HFFc6 (cell line): ENCODE data around the gene ZNF430. TPM values are rescaled to one million over a fixed set of nuclear protein-coding genes. Genes with fewer than 3 reads are reported as not detected.
A peak's percentile ranks its signal among the peaks of the same experiment; 100 is the strongest.
"Not testable (repeated sequence)": the region's sequence is repeated elsewhere in the genome, so short reads cannot be mapped to it uniquely, and the experiment has no call there.

Source experiments
- DNase-seq: peaks from one replicate; pipeline ENCODE4 v3.0.0-alpha.2; 2018
- H3K27ac Mint-ChIP-seq: 2 replicates; pipeline ENCODE4 v1.8.0; 2020; ENCODE audit warnings: mild to moderate bottlenecking, mixed read lengths
- H3K27me3 Mint-ChIP-seq: 2 replicates; pipeline ENCODE4 v1.8.0; 2021; ENCODE audit warnings: mild to moderate bottlenecking, moderate library complexity, mixed read lengths; ENCODE audit not compliant: insufficient read depth
- H3K36me3 Mint-ChIP-seq: 2 replicates; pipeline ENCODE4 v1.8.0; 2021; ENCODE audit warnings: low read depth, mixed read lengths
- H3K4me1 Mint-ChIP-seq: 2 replicates; pipeline ENCODE4 v1.8.0; 2020; ENCODE audit warnings: low read depth, mixed read lengths
- H3K4me3 Mint-ChIP-seq: 2 replicates; pipeline ENCODE4 v1.8.0; 2020; ENCODE audit warnings: mild to moderate bottlenecking, moderate library complexity, mixed read lengths
- H3K9me3 Mint-ChIP-seq: 2 replicates; pipeline ENCODE4 v1.8.0; 2020; ENCODE audit warnings: mild to moderate bottlenecking, mixed read lengths
- CTCF ChIP-seq: fragments of 200-600 bp; sonication (generic); IDR thresholded peaks from 2 replicates; pipeline ENCODE4 v1.5.0; 2021; ENCODE audit warnings: antibody characterized with exemption, mild to moderate bottlenecking
- long read RNA-seq: library from polyadenylated mRNA; unstranded; transcript quantifications from one replicate; pipeline ENCODE4 v2.0.0, GENCODE V29; 2019
- total RNA-seq, 6 experiments: library from RNA; stranded (reverse); fragmentation: NEBNext Ultra II Directional; extraction: Animal tissue kit (Norgen Biotek cat#: 25700); gene quantifications; 2 replicates in 1 of 6; 3 replicates in 5 of 6; pipeline ENCODE4 v1.2.3, GENCODE V29; 2021

ZNF430 gene
- total RNA-seq, result 1 to 10 TPM; 5.4 to 9.2 (median 7.1) TPM
- long read RNA-seq, transcript ZNF430-201 (5 exons, 3,923 nt), result major isoform, 5 of 9 reads
- long read RNA-seq, partial matches to known transcripts, result 0 of 9 reads
- long read RNA-seq, other reads (novel, unspliced or antisense), result 4 of 9 reads

DNA sequence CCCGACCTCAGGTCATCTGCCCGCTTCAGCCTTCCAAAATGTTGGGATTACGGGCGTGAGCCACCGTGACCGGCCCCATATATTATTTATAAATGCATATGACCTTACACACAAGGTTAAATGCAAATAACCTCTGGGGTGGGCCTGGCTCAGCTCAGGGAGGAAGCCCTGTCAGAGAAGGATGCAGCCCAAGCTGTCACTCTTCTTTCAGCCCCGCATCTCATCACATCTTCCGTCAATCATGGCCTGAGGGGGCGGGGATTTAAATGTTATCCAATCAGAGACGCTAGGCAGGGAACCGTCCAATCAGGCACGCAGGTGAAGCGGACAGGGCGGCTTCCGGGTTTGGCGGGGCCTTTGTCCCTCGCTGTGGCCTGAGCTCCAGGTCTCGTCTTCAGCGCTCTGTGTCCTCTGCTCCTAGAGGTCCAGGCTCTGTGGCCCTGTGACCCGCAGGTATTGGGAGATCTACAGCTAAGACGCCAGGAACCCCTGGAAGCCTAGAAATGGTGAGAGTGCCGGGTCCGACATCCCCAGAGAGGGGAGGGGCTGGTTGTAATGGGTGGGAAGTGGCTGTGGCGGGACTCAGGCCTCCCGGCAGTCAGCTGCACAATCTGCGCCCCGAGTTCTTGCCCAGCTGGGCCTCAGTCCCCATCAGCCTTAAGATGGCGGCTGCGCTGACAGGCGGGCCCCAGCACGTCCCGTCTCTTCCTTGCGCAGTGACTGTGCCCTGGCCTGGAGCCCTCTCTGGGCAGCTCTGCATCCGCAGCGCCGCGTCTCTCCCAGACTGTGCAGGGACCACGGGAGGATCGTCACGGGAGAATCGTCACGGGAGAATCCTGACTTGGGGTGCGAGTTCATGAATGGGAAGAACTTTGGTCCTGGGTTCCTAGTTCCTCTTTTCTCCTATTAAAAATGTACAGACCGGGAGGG, at the start of gene ZNF430:
TSS of gene ZNF430 (plus strand) at position 360 of the 930 bp plus-strand sequence. CDS start at position 504, 144 bp downstream.
- H3K4me3 Mint-ChIP-seq, result peak within 1 kb of the TSS; percentile 100
- peaks cover 29% of the 10 kb centered on the region for H3K36me3 Mint-ChIP-seq
- TF ChIP-seq CTCF, result no peak
- H3K27me3 Mint-ChIP-seq, result peaks cover 8% of the 10 kb centered on the region
- H3K4me1 Mint-ChIP-seq, result peaks cover 37% of the 10 kb centered on the region
- H3K27ac Mint-ChIP-seq, result peak within 1 kb of the TSS; percentile 99
- peak; percentile 87 for DNase-seq
- H3K9me3 Mint-ChIP-seq, result no peaks in the 10 kb centered on the region

DNA sequence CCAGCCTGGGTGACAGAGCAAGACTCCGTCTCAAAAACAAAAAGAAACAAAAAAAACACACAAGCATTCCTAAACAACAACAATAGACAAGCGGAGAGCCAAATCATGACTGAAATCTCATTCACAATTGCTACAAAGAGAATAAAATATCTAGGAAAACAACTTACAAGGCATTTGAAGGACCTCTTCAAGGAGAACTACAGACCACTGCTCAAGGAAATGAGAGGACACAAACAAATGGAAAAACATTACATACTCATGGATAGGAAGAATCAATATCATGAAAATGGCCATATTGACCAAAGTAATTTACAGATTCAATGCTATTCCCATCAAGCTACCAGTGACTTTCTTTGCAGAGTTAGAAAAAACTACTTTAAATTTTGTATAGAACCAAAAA, 27.7 kb upstream of the ZNF430 start:
- not testable (repeated sequence) for H3K4me3 Mint-ChIP-seq, H3K36me3 Mint-ChIP-seq, DNase-seq, H3K27me3 Mint-ChIP-seq, H3K4me1 Mint-ChIP-seq, H3K27ac Mint-ChIP-seq
- peaks cover 17% of the 10 kb centered on the region for H3K9me3 Mint-ChIP-seq

DNA sequence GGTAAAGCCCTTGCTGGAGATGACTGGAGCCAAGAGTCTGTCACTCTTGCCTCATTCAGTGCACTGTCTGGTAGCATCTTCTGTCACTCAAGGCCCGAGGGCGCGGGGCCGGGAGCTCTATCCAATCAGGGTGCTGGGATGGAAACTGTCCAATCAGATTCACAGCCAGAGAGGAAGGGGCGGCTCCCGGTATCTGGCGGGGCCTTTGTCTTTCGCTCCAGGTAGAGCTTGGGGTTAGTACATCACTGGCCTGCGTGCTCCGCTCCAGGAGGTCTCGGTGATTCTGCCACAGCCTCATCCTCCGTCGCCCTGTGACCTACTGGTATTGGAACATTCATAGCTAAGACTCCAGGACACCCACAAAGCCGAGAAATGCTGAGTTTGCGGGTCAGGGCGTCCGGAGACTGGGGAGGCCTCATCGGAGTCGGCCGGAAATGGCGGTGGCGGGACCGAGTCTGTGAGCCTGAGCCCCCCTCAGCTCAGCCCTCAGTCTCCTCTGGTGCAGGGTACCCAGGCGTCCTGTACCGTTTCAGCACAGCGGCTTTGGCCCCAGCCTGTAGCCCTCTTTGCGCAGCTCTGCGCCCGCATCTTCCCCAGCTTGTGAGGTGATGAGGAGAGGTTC, 20.6 kb upstream of the ZNF430 start:
- TF ChIP-seq CTCF, result no peak
- Mint-ChIP-seq H3K4me3 (peak overlapping the region; percentile 45; the same call in 1 of the 2 replicates), H3K27ac (no peak overlapping the region), H3K4me1 (no peaks in the 10 kb centered on the region), H3K36me3 (no peaks in the 10 kb centered on the region), H3K27me3 (peaks cover 2% of the 10 kb centered on the region; the same call in 1 of the 2 replicates), H3K9me3 (peaks cover 19% of the 10 kb centered on the region; the same call in 1 of the 2 replicates)
- DNase-seq, result peak; percentile 4

GRCh38 chr19:21021238-21021637, 781 bp downstream of the ZNF430 start:
- H3K9me3 Mint-ChIP-seq, DNase-seq, H3K27me3 Mint-ChIP-seq: not testable (repeated sequence)
- peak overlapping the region; percentile 99 for H3K27ac Mint-ChIP-seq
- H3K4me1 Mint-ChIP-seq, result peaks cover 37% of the 10 kb centered on the region
- peaks cover 36% of the 10 kb centered on the region for H3K36me3 Mint-ChIP-seq
- peak overlapping the region; percentile 100 for H3K4me3 Mint-ChIP-seq

GRCh38 chr19:21022996-21023395, 2.5 kb downstream of the ZNF430 start:
- Mint-ChIP-seq H3K4me1 (peaks cover 43% of the 10 kb centered on the region), H3K4me3 (peak overlapping the region; percentile 100), H3K36me3 (peaks cover 51% of the 10 kb centered on the region), H3K27me3 (peaks cover 8% of the 10 kb centered on the region), H3K9me3 (no peaks in the 10 kb centered on the region), H3K27ac (peak overlapping the region; percentile 78)
- DNase-seq, result peak; percentile 48
- TF ChIP-seq CTCF, result no peak

- Mint-ChIP-seq H3K4me3 (peak overlapping the region; percentile 13), H3K27me3 (peaks cover 8% of the 10 kb centered on the region), H3K27ac (peak overlapping the region; percentile 78), H3K36me3 (peaks cover 58% of the 10 kb centered on the region), H3K9me3 (no peaks in the 10 kb centered on the region), H3K4me1 (peaks cover 48% of the 10 kb centered on the region)
- no peak for TF ChIP-seq CTCF
- DNase-seq, result peak; percentile 68
Measured at GRCh38 chr19:21023901-21024300, 3.4 kb downstream of the ZNF430 start.
